IPS-NIHi7 (cell line): Measurements from ENCODE around the gene XIRP1.

Experiments
- DNase-seq: peaks from one replicate; pipeline ENCODE4 v3.0.0; 2012; ENCODE audit warnings: mixed read lengths; ENCODE audit errors: extremely low spot score

The XIRP1 gene

GRCh38 chr3:39144748-39145380 is 47.5 kb downstream of the XIRP1 start:
- no peak for DNase-seq

GRCh38 chr3:39144095-39144747 is 48.2 kb downstream of the XIRP1 start:
- DNase-seq, result no peak

GRCh38 chr3:39143051-39143885 is 49.1 kb downstream of the XIRP1 start:
- no peak for DNase-seq

GRCh38 chr3:39142067-39142466 is 50.3 kb downstream of the XIRP1 start:
- no peak for DNase-seq

- DNase-seq, result no peak
Measured at GRCh38 chr3:39141171-39141995, 51.0 kb downstream of the XIRP1 start.

GRCh38 chr3:39140341-39140971 is 51.9 kb downstream of the XIRP1 start:
- no peak for DNase-seq

GRCh38 chr3:39139442-39139841 is 53.0 kb downstream of the XIRP1 start:
- no peak for DNase-seq

GRCh38 chr3:39138804-39139415 is 53.5 kb downstream of the XIRP1 start:
- no peak for DNase-seq

GRCh38 chr3:39137991-39138803 is 54.2 kb downstream of the XIRP1 start:
- DNase-seq, result no peak

- DNase-seq, result no peak
Measured at GRCh38 chr3:39137435-39137936, 54.9 kb downstream of the XIRP1 start.

- DNase-seq, result no peak
Measured at GRCh38 chr3:39136533-39137434, 55.6 kb downstream of the XIRP1 start.

GRCh38 chr3:39135170-39135805 is 57.1 kb downstream of the XIRP1 start:
- no peak for DNase-seq

GRCh38 chr3:39134305-39134704 is 58.1 kb downstream of the XIRP1 start:
- DNase-seq, result no peak

- no peak for DNase-seq
Measured at GRCh38 chr3:39133822-39134221, 58.6 kb downstream of the XIRP1 start.
